Measurements from ENCODE around the gene HACL1. TPM values are rescaled to one million over a fixed set of nuclear protein-coding genes. Genes with fewer than 3 reads are reported as not detected.

The HACL1 gene
- total and polyA plus RNA-seq, 10 of the 15 experiments (the other 5 are each of a cell fraction or from before 2014, with no cell fraction given) = 19.4 to 48.7 (median 30.1) TPM

DNA sequence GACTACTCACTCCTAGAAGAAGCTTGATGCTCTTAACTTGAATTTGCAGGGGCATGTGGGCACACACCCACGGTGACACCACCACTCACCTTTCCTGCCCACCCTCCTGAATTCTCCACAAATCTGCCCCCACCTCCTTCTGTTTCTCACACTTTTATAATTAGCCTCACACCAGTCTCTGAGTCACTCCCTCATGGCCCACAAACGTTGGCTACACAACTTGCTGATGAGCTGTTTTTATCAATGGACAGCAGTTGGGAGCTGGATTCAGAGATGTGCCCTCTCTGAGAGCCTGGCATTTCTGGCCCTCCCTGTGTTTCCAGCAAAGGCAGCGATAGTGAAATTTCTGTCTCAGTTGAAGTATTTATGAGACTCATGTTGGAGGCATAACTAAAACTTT lies 81.2 kb downstream of the HACL1 start (continued):
- TF ChIP-seq BCLAF1 (IDR thresholded peaks at IDR 0.05) (no peak), ETV6 (conservative IDR thresholded peaks at IDR 0.05 in 1 of 2, IDR thresholded peaks at IDR 0.05 in 1 of 2; ENCODE audit: borderline replicate concordance in 1 of 2, low read depth in 1 of 2) (no peak), JUNB (IDR thresholded peaks at IDR 0.05) (no peak), GATAD2B (conservative IDR thresholded peaks at IDR 0.05; ENCODE audit: low read depth) (no peak), LARP7 (IDR thresholded peaks at IDR 0.05) (no peak), USF1 (IDR thresholded peaks at IDR 0.05; ENCODE audit: borderline replicate concordance, extremely low read length, insufficient read depth, low read depth, low read length) (no peak), NBN (IDR thresholded peaks at IDR 0.05) (no peak)
- TF ChIP-seq, protein P1, sequence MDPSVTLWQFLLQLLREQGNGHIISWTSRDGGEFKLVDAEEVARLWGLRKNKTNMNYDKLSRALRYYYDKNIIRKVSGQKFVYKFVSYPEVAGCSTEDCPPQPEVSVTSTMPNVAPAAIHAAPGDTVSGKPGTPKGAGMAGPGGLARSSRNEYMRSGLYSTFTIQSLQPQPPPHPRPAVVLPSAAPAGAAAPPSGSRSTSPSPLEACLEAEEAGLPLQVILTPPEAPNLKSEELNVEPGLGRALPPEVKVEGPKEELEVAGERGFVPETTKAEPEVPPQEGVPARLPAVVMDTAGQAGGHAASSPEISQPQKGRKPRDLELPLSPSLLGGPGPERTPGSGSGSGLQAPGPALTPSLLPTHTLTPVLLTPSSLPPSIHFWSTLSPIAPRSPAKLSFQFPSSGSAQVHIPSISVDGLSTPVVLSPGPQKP (IDR thresholded peaks at IDR 0.05; ENCODE audit: low read depth, low read length) = no peak
- TF ChIP-seq, protein P2, sequence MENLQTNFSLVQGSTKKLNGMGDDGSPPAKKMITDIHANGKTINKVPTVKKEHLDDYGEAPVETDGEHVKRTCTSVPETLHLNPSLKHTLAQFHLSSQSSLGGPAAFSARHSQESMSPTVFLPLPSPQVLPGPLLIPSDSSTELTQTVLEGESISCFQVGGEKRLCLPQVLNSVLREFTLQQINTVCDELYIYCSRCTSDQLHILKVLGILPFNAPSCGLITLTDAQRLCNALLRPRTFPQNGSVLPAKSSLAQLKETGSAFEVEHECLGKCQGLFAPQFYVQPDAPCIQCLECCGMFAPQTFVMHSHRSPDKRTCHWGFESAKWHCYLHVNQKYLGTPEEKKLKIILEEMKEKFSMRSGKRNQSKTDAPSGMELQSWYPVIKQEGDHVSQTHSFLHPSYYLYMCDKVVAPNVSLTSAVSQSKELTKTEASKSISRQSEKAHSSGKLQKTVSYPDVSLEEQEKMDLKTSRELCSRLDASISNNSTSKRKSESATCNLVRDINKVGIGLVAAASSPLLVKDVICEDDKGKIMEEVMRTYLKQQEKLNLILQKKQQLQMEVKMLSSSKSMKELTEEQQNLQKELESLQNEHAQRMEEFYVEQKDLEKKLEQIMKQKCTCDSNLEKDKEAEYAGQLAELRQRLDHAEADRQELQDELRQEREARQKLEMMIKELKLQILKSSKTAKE (IDR thresholded peaks at IDR 0.05; ENCODE audit: low read depth, poor library complexity, severe bottlenecking) = no peak

All from GM12878 (cell line).